G401 (cell line): ENCODE results near the gene SPP2. TPM values are rescaled to one million over a fixed set of nuclear protein-coding genes. Genes with fewer than 3 reads are reported as not detected.

ENCODE experiments used
- DNase-seq: peaks from one replicate; pipeline ENCODE4 v3.0.0-alpha.2; 2015; ENCODE audit warnings: low spot score
- in situ Hi-C: cut with HindIII; loops from 2 replicates; pipeline ENCODE4 v1.10.0; 2016; ENCODE audit warnings: low sequenced_read_pairs, mixed read lengths
- total RNA-seq: library from RNA; depleted of rRNA; stranded (reverse); fragments of >200 nt; shearing (Covaris generic); gene quantifications from 2 replicates; pipeline ENCODE4 v1.2.3, GENCODE V29; 2014; rRNA removed

SPP2 gene, protein sequence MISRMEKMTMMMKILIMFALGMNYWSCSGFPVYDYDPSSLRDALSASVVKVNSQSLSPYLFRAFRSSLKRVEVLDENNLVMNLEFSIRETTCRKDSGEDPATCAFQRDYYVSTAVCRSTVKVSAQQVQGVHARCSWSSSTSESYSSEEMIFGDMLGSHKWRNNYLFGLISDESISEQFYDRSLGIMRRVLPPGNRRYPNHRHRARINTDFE
- total RNA-seq = not detected in 2 replicates

DNA sequence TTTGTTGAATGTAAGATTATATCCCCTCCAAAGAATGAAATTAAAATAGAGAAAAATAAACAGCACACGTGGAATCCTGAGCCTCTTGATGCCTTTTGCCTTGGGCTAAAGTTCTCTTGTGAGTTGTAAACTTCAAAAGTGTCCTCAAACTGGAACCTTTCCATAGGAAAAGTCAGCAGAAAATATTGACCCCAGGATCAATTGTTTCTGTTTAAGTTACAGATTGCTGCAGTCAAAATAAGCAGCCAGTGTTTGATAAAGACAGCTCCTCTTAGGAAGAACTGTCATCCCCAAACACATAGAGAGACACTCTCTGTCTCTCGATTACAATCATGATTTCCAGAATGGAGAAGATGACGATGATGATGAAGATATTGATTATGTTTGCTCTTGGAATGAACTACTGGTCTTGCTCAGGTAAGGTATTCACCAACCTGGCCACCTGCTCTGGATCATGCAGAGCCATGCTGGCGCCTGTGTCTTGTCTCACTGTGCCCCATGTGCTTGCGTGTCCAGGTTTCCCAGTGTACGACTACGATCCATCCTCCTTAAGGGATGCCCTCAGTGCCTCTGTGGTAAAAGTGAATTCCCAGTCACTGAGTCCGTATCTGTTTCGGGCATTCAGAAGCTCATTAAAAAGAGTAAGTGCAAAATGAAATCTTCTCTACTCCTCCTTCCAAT, at the start of gene SPP2:
SPP2 (plus strand) TSS at position 248 of the 681 bp plus-strand sequence; CDS start at position 333, 85 bp downstream.
- no peak for DNase-seq
- in situ Hi-C loops = no loop called here

DNA sequence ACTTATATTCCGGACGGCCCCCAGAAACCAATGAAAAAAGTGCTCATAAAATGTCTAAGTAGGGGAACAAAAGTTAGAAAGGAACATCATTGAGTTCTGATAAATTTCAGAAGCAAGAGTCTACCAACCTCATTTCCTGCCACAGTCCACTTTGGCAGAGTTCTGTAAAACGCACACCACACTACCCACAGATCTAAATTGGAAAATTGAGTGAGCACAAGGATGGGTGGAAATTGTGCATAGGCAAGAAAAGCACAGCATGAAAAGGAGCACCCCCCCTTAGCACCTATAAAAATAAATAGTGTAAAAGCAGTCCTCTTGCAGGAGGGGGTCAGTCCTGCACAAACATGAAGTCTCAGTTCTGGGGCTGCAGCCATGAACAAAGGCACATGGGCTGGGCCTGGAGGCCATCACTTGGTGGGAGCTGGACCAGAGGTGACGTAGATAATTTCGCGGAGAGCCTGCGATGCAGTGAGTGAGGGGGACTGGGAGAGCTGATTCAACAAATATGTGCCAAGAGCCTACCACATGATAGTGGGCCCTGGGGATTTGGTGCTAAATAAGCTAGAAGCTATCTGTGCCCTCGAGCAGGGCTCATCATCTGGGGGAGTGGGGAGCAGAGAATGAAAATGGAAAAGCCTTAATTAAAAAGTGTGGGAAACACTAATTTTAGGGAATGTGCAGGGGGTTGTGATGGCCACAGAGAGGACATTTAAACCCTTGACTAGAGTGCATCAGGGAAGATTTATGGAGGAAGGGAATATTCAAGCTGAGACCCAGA, 48.9 kb upstream of the SPP2 start:
- no peak for DNase-seq
- in situ Hi-C loops = no loop called here

DNA sequence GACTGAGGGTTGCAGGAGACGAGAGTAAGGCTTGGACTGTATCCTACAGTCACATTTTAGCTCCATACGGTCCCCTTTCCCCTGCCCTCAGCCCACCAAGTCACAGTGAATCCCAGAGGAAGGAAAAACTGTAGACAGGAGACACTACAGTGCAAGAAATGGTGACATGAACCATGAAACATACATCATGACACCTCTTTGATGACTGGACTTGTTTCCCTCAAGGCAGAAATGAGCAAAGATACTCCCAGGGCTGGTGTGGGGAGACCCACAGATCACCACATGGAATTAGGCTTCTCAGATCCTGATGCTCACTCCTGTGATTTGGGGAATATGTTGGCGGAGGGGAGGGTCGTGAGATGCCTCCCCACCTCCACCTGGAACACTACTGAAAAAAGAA, 48.2 kb upstream of the SPP2 start:
- no peak for DNase-seq
- in situ Hi-C loops = no loop called here

DNA sequence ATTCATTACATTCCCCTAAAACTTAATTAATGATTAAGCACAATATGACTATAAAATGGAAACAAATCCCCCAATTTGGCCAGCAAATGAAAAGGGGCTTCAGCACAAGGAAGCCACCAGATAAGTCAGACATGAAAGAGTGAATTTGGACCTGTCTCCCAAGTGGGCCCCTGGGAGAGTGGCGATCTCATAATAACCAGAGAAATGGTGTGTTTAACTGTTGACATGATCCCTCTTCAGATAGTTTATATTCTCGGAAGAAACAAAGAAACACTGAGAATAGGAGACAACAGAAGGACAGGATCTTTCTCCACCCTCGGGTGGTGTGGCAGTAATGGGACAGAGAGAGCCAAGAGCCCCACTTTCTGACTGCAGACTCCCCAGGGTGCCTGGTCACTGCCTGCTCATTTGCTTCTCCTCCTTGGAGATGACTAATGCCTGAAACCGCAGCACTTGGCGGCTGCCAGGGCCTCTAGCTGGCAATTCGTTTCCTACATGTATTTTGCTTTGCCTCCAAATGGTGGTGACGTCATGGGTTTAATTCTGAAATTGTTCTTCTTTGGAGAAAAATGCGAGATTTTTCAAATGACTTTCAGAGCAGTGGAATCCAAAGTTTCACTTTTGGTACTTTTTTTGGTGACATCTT, 46.4 kb upstream of the SPP2 start:
- in situ Hi-C loops = no loop called here

DNA sequence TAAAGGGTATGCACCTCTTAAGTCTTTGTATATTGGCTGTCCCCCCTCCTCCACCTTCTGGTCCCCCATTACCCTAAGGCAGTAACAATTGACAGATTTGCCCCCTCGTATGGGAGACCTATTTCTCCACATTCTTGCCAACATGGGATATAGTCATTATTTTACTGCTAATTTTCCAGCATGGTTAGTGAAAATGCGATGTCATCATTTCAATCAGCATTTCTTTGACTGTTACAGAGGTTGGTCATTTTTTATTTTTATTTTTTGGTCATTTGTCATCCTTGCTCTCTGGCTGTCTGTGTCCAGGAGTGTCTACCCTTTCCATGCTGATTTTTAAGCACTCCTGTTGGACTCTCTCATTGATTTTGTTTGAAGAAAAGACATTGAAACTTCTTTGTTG, 45.4 kb upstream of the SPP2 start:
- no peak for DNase-seq
- in situ Hi-C loops = no loop called here

More for the DNA sequence above, 46.4 kb upstream of the SPP2 start:
- DNase-seq = peak; percentile 78

DNA sequence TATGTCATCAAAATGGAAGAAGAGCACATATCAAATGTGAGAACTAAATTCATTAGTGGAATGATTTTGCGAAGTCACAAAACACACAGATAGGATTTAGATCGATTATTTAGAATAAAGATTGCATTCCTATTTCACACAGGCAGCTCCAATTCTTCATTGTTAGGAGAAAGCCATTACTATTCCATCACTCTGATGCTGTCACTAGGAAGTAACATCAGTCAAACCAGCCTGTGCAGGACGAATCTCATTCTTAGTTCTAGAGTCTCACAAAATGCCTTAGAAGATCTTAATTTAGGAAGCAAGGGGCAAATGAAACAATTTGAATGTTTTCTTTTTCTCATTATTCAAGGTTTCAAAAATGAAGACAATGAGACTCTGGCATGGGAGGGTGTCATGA, 44.0 kb upstream of the SPP2 start:
- in situ Hi-C loops = no loop called here
- no peak for DNase-seq

DNA sequence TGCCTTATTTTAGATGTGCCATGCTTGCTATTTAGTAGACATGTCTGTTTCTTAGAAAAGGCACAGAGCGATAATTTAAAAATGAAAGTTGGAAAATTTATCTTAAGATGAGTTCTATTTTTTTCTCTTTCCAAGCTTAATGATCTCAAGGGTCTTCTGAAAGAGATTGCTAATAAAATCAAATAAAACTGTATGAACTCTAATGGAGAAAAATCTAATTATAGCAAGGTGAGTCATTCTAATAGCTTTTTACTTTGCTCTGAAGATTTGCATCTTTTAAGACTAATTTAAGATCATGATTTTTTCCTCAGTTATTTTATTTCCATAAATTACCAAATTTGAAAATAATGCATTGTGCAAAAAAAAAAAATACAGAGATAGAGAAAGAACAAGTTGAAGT, 36.1 kb upstream of the SPP2 start:
- no peak for DNase-seq
- in situ Hi-C loops = no loop called here

DNA sequence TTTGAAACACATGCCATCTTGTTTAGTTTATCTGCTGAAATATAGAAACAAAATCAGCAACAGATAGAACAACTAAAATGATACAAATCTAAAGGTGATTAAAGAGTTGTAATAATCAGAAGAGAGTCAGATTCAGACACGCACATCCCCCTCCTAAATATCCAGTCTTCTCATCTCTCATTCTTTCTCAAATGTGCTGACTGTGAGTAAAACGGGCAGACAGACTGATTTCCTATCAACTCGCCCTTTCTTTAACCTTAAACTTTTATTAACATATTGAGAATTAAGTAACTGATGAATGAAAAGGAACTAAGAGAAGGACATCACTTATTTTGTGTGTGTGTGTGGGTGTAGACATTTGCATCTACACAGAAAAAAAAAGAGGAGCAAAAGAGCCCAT, 34.6 kb upstream of the SPP2 start:
- no peak for DNase-seq
- in situ Hi-C loops = no loop called here

DNA sequence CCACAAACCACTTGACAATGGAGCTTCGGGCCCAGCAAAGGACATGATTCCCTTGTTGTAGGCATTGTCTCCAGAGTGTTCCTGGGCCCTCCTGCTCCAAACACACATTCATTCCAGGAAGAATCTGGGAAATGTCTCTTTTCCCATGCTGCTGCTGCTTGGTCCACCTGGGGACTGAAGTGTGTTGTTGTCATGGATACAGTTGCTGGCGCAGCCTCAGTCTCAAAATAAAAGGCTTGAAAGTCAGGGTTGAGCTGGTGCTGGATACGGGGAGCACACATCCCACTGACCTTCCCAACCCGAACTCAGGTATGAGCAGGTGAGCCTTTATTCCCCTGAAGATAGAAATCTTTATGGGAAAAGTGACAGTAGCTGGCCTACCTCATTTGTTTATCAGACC, 30.6 kb upstream of the SPP2 start:
- in situ Hi-C loops = no loop called here
- DNase-seq = no peak

DNA sequence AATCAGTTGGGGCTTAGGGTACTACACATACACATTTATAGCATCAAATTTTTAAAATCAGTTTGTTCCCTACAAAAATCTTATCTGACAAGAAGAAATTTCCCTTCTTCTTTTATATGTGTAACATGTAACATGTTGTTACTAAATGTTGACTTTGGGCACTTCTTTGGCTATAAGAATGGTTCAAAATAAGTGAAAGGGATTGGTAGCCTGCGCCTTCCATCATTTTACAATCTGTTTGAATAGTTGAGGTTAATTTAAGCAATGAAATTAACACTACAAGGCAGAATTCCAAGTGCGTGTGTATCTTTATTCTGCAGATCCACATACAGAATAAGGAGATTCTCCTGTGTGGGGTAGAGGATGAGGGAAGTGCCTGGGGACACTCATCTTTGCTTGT, 30.2 kb upstream of the SPP2 start:
- in situ Hi-C loops = no loop called here
- DNase-seq = no peak

DNA sequence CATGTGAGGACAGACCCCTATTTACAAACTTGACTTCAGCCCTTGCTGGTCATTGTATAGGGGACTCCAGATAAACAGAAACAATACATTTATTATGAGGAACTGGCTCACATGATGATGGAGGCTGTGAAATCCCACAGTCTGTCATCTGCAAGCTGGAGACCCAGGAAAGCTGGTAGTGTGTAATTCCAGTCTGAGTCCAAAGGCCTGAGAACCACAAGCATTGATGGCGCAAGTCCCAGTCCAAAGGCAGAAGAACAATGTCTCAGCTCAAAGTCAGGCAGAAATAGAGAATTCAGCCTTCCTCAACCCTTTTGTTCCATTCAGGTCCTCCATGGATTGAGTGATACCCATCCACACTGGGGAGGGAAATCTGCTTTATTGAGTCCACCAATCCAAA, 28.1 kb upstream of the SPP2 start:
- in situ Hi-C loops = no loop called here
- DNase-seq = no peak

DNA sequence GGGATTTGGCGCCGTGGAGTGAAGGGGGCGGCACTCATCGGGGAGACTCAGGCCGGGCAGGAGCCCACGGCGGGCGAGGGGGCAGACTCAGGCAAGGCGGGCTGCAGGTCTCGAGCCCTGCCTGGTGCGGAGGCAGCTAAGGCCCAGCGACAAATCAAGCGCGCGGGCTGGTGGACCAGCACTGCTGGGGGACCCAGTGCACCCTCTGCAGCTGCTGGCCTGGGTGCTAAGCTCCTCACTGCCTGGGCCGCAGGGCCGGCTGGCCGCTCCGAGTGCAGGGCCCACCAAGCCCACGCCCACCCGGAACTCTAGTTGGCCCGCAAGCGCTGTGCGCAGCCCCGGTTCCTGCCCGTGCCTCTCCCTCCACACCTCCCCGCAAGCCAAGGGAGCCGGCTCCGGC, 26.2 kb upstream of the SPP2 start:
- no peak for DNase-seq
- in situ Hi-C loops = no loop called here

DNA sequence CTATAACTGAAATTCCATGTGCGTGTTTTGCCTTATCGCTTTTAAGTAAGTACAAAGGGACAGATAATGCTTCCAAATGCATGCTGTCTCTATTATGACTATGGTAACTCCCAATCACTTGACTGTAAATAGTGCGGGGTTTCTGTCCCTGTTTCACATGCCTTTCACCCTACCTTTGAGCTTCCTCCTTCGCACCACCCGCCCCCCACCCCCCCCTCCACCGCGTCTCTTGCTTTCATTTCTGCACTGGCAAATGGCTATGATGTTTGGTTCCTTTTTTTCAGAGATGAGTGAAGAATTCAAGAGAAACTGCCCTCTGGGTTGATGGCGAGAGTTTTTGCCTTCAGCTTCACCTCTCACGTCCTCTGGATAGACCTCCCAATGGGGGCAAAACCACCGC, 25.0 kb upstream of the SPP2 start:
- DNase-seq = peak; percentile 17
- in situ Hi-C loops = no loop called here

DNA sequence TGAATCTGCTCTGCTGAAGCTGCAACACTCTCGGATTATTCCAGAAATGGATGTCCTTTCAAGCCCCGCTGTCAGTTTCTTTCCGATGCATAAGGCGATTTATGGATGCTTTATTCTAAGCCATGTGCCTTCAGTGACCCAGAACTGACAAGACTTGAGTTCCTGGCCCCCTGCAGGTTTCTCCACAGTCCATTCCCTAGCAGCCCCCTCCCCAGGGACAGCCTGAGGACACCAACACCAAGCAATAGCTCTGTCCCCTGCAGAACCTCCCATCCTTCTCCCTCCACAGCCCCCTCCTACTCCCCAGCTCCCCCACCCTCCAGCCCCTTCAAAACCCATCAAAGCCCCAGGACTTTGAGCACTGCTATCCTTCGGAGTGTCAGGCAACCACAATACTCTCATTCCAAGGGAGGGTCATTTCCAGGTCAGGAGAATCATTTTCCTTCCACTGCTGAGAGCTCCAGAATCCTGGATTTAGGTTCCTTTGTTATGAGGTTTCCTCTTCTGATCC, 24.6 kb upstream of the SPP2 start:
- no peak for DNase-seq
- in situ Hi-C loops = no loop called here

DNA sequence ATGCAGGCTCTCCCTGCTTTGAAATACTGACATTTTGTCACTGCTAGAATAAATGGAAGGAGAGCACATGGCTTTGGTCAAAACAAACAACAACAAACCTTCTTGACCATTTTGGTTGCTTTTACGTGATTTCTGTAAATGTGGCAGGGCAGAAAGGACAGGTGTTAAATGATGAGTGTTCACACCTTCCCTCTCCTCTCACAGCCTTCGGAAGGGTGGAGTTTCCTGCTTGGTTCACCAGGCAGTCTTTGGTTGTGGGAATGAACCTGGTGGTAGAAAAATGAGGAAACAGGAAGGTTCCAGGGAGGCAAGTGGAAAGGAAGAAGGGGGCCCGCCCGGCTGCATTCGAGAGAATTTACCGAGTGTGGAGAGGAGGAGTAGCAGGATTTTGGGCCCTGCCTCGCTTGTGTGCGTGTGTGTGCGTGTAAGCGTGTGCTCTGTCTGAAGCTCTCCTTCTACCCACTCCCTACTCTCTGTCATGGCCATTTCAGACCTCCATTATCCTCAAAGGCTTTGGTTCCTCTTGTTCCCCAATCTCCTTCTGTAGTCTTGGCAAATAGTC, 23.7 kb upstream of the SPP2 start:
- in situ Hi-C loops = no loop called here
- no peak for DNase-seq

DNA sequence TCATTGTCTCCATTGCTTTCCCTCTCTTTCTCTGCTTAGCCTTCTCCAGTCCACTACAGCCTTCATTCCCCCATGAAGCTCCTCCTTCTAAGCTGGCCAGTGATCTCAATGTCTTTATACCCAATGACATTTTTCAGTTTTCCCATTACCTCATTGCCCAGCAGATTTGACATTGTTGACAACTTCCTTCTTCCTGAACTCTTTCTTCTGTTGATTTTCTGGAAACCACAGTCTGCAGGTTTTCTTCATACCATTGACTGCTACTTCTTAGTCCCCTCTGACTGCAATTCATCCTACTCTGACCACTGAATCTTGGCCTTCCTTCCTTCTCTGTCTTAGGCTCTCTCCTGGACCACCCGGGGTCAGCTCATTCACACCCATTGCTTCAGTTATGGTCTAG, 22.9 kb upstream of the SPP2 start:
- no peak for DNase-seq
- in situ Hi-C loops = no loop called here

DNA sequence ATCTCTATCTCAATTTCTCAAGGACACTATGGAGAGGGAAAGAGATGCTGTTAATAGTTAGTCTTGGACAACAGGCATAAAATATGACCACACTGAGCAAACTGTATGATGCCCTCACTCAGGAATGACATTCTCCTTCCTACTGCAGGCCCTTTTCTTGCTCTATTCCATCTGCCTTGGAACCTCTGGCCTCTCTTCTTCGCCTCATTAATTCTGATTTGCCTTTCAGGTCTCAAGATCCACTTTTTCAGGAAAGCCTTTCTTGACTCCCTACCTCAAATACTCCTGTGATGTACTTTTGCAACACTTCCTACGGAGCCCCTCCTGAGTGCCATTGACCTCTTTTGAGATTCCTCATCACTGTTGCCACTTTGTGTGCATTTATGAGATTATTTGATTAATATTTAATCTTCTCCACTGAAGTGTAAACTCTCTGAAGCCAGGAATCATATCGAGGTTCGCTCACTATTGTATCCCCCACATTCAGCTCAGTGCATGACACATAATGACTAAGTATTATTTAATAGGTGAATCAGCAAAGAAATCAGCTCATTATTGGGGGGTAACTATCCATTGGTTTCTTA, 21.3 kb upstream of the SPP2 start:
- in situ Hi-C loops = no loop called here
- no peak for DNase-seq

DNA sequence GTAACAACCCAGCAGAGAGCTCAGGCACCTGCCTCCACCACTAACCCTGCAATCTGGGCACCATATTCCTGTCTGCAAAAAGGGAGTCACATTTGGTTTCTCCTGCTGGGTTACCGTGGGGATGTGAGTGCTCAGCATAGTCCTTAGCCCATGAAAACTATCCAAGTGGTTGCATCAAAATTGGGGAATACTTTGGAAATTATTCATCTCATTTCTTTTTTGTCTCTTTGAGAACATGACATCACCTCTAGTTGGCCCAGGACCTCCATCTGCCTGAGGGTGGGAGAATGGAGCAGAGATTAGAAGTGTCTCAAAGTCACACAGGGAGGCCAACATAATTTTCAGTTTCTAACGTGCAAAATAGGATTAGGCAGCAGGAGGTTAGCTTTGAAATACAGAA, 19.3 kb upstream of the SPP2 start:
- in situ Hi-C loops = no loop called here
- DNase-seq = no peak

DNA sequence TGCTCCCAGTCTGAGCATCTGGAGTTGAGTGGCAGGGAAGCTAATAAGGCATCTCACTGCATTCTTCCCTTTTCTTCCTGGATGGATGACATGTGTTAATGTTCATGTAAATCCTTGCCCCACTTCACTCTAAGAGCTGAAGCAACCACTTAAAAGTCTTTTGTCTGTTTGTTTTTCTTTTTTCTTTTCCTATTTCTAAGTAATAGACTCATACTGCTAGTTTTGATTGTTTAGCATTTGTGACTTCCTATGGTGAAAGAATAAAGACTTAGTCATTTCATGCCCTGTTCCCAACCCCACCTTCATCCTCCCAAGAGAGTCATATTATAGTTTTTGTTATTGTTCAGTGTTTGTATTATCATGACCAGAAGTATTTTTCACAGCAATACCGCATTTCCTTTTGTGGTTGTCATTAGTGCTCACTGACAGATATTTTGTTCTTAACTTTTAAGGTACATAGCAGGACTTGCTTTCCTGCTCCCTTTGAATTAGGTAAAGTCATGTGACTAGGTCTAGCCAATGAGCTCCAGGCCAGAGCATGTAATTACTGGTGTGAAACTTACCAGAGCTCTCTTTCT, 18.1 kb upstream of the SPP2 start:
- DNase-seq = no peak
- in situ Hi-C loops = no loop called here
